Left lobe of liver (tissue), 2 donors: ENCODE measurements around the gene RPS6KL1. TPM values are rescaled to one million over a fixed set of nuclear protein-coding genes. Genes with fewer than 3 reads are reported as not detected.
A peak's percentile ranks its signal among the peaks of the same experiment; 100 is the strongest.

ENCODE experiments used
- ATAC-seq: fragments of 200-7000 bp; cut with Tn5 transposase; one replicate; pipeline ENCODE4 v1.9.1; 2020; ENCODE audit warnings: mild to moderate bottlenecking, moderate library complexity
- DNase-seq: peaks from one replicate; pipeline ENCODE4 v3.0.0-alpha.2; 2020; ENCODE audit warnings: low spot score
- total RNA-seq: library from RNA; stranded (reverse); gene quantifications from one replicate; pipeline ENCODE4 v1.2.1, GENCODE V29; 2021
- donor health status: DM: no; HTN: no; CAD: no; lungs with moderate emphysema.
- donor health status: DM: no; HTN: yes; CAD: no.

The RPS6KL1 gene
- total RNA-seq, 1 donor from 2014 or later, result 4.6 TPM

DNA sequence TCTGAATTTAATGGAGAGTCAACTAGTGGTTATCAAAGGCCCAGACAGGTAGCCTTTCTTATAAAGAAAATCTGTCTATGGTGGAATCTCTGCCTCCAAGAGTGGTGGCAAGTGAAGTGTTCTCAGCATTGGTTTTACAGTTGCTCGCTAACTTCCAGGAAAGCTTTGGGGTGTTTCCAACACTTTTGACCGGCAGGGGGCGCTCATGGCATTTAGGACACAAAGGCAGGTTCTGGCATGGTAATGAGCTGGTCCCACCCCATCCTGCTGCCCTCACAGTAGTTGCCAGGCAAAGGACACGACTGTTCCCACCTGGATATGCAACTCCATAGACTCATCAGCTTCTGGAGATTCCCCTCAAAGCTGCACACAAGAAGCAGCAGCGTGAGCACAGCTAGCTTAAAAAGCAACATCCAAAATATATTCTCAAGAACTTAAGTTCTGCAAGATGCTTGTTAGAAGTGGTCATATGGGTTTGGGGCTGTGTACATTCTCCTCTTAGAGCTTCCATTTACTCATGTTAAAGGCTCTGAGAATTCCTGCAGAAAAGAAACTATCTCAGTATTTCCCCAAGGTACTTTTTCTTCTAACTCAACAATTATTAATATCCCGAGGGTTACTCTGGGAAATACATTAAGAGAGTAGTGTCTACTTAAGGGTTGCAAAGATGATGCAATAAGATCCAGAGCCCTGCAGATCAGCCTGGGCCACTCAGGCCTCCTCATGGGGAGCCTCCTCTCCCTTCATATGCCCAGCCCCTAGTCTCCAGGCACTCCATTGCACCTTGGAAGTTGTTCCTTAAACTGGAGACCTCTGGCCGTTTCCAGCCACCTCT is 61.9 kb downstream of the RPS6KL1 start:
- DNase-seq (peak; percentile 84), ATAC-seq (peak; percentile 89)

DNA sequence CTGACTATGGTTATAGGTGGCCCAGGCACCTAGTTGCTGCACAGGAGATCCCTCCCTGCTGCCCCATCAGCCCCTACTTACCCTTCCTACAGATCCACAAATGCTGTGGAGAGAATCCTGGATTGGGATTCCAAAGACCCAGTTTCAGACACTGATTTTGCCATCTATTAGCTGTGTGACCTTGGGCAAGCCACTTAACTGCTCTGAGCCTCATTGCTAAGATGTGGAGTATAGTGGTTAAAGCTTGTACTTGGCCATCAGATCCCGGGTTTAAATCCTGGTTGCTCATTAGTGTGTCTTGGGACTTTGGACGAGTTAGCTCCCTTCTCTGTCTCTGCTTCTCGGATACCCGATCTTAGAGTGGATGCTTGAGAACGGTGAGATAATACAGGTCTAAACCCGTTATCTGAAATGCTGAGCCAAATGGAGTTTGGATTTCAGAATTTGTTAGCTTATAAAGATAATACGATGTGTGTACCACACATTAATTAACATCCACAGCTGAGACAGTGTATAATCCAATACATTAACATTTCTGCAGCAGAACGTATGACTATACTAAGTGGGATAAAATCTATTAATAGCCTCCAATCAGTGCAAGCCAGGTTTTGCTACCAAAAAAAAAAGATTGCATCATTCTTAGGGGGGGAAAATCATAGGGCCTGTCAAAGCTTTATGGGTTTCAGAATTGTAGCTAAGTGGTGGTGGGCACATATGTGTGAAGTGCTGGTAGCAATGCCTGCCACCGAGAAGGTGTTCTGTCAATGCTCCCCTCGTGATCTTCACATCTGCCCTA is 63.1 kb downstream of the RPS6KL1 start:
- DNase-seq (no peak), ATAC-seq (no peak)

DNA sequence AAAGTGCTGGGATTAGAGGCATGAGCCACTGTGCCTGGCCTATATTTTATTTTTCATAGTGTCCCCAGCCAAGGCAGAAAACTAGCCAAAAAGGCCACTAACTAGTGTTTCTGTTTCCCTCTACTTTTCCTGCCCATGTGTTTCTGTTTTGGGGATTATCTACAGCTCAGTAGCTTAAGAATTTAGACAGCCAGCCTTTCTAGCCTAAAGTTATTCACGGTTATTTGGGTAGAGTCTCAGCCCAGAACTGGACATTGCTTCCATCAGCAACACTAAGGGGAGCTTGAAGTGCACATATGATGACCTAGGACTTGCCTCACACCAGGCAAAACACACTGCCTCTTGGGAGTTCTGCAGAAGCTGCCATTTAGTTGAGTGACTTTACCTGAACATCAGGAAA is 65.0 kb downstream of the RPS6KL1 start:
- DNase-seq (no peak), ATAC-seq (no peak)

DNA sequence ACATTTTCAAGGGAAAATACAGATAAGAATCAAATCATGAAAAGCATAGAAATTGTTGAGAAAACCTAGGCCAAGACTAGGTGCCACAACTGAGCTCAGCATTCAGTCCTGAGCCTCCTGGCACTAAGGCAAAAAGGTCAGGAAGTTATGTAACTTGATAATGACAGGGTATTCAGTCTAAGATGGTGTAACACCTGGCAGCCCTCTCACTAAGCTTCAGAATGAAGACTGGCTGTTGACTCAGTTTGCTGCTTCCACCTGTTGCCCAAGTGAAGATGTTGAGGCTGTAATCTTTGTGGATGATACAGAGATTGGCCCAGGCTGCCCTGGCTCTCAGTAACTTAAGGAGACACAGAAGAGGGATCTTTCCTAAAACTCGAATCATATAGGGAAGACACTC is 66.7 kb downstream of the RPS6KL1 start:
- ATAC-seq (peak; percentile 73), DNase-seq (no peak)

DNA sequence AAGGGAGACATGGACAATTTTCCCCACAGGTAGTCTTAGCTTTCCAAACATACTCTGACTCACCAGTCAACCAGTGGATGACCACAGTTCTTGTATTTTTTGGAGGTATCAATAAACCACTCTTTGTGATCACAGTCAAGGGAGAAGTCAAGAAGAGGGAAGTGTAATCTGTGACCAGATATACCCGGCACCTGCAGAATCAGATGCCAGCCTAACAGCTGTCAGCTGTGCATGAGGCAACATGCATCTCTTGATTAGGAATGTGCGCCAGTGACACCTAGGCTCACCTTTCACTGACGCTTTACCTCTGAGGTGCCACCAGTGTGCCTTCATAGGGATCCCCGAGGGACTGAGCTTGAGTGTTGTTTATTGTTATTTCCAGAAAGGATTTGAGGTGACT is 67.1 kb downstream of the RPS6KL1 start:
- ATAC-seq (peak; percentile 6), DNase-seq (no peak)

DNA sequence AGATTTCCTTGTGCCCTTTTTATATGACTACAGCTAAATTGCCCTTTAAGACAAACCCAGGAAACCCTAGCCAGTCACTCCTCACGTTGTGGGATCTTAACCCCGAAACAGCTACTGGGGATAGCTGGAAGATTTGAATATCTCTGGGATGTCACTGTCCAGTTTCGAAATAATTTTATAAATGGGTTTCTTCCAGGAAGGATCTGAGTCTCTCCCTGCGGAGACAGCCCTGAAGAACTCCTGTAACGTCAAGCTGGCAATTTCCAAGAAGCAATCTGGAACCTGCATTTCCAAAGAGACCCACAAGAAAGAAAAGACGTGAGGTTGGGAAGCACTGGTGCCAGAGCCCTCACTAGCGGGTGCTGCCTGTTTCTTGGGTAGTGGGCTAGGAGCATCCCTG is 68.0 kb downstream of the RPS6KL1 start:
- DNase-seq (no peak), ATAC-seq (no peak)

Other genes with a start within 250 kb of the RPS6KL1 start
- gene AREL1, start 210.2 kb downstream of the RPS6KL1 start, total RNA-seq, result 18.4 TPM
- 17.3 TPM for gene FCF1, start 210.1 kb downstream of the RPS6KL1 start, total RNA-seq
- gene YLPM1, start 159.9 kb downstream of the RPS6KL1 start, total RNA-seq, result 16.4 TPM
- not detected for gene PROX2, start 47.1 kb downstream of the RPS6KL1 start, total RNA-seq
- 65.6 TPM for gene DLST, start 41.3 kb downstream of the RPS6KL1 start, total RNA-seq
- 2.8 TPM for gene PGF, start 32.3 kb upstream of the RPS6KL1 start, total RNA-seq
- 15.8 TPM for gene EIF2B2, start 79.7 kb upstream of the RPS6KL1 start, total RNA-seq
- 10.4 TPM for gene MLH3, start 128.2 kb upstream of the RPS6KL1 start, total RNA-seq
- 3.2 TPM for gene ACYP1, start 140.8 kb upstream of the RPS6KL1 start, total RNA-seq
- 2.0 TPM for gene ZC2HC1C, start 146.4 kb upstream of the RPS6KL1 start, total RNA-seq
- gene NEK9, start 203.8 kb upstream of the RPS6KL1 start, total RNA-seq, result 50.1 TPM